NCI-H345 treated with DMSO at 0.1 percent for 48 hours (cell line): ENCODE data around the gene WNT7B.
A peak's percentile ranks its signal among the peaks of the same experiment; 100 is the strongest.

Experiments used
- DNase-seq: peaks from one replicate; lab custom pipeline; 2025; ENCODE audit not compliant: unreplicated experiment; lab: John Stamatoyannopoulos, UW

WNT7B gene

GRCh38 chr22:45933506-45934167 lies 43.3 kb downstream of the WNT7B start:
- DNase-seq: no peak

- no peak for DNase-seq
These were observed 44.9 kb downstream of the WNT7B start for GRCh38 chr22:45932071-45932470.

GRCh38 chr22:45931042-45931441 lies 45.9 kb downstream of the WNT7B start:
- no peak for DNase-seq

- DNase-seq: no peak
These were observed 46.6 kb downstream of the WNT7B start for GRCh38 chr22:45930324-45930723.

- no peak for DNase-seq
These were observed 47.3 kb downstream of the WNT7B start for GRCh38 chr22:45929649-45930048.

GRCh38 chr22:45928726-45929368 lies 48.1 kb downstream of the WNT7B start:
- no peak for DNase-seq

GRCh38 chr22:45927059-45927458 lies 49.9 kb downstream of the WNT7B start:
- no peak for DNase-seq

- no peak for DNase-seq
These were observed 50.5 kb downstream of the WNT7B start for GRCh38 chr22:45926433-45926832.

GRCh38 chr22:45925811-45926351 lies 51.1 kb downstream of the WNT7B start:
- DNase-seq: no peak

- DNase-seq: no peak
These were observed 53.1 kb downstream of the WNT7B start for GRCh38 chr22:45923835-45924234.

- no peak for DNase-seq
These were observed 53.8 kb downstream of the WNT7B start for GRCh38 chr22:45923212-45923611.

GRCh38 chr22:45922661-45923060 lies 54.3 kb downstream of the WNT7B start:
- DNase-seq: no peak

GRCh38 chr22:45922256-45922655 lies 54.7 kb downstream of the WNT7B start:
- no peak for DNase-seq

- no peak for DNase-seq
These were observed 57.3 kb downstream of the WNT7B start for GRCh38 chr22:45919504-45920286.

- DNase-seq: no peak
These were observed 58.2 kb downstream of the WNT7B start for GRCh38 chr22:45918459-45919370.

GRCh38 chr22:45917700-45918458 lies 59.1 kb downstream of the WNT7B start:
- no peak for DNase-seq

GRCh38 chr22:45917146-45917545 lies 59.8 kb downstream of the WNT7B start:
- peak; percentile 36 for DNase-seq

GRCh38 chr22:45916515-45916914 lies 60.4 kb downstream of the WNT7B start:
- DNase-seq: no peak

- no peak for DNase-seq
These were observed 61.1 kb downstream of the WNT7B start for GRCh38 chr22:45915841-45916240.

- no peak for DNase-seq
These were observed 61.8 kb downstream of the WNT7B start for GRCh38 chr22:45915151-45915550.
